GM21423 (cell line): Measurements from ENCODE around the gene CORIN.
"Not testable (repeated sequence)": the region's sequence is repeated elsewhere in the genome, so short reads cannot be mapped to it uniquely, and the experiment has no call there.

Experiments
- ATAC-seq: cut with Tn5 transposase; IDR thresholded peaks from one replicate; pipeline ENCODE4 v1.9.1; 2021; ENCODE audit warnings: mild to moderate bottlenecking, moderate library complexity; ENCODE audit not compliant: unreplicated experiment

Gene CORIN

DNA sequence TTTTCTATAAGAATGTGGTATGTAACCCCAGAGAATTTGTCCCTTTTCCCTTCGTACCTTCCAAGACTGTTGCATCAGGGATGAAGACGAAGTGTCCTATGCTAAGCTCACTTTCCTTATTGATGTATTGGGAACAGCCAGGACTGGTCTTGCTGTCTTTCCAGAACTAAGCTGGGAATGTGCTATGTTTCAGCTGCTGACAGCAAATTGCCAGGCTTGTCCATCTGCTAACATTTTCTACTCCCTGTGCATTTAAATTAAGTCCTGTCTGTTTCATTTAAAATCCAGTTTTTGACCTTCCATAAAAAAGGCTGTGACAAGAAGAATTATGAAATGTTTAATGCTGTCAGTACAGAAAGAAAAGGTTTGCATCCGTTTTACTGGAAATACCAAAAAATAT is 264.9 kb downstream of the CORIN start:
- no peak for ATAC-seq

GRCh38 chr4:47570816-47571215 is 267.1 kb downstream of the CORIN start:
- no peak for ATAC-seq

GRCh38 chr4:47567511-47567910 is 270.4 kb downstream of the CORIN start:
- no peak for ATAC-seq

GRCh38 chr4:47566969-47567368 is 270.9 kb downstream of the CORIN start:
- no peak for ATAC-seq

- no peak for ATAC-seq
Observed at GRCh38 chr4:47566566-47566965, 271.3 kb downstream of the CORIN start.

DNA sequence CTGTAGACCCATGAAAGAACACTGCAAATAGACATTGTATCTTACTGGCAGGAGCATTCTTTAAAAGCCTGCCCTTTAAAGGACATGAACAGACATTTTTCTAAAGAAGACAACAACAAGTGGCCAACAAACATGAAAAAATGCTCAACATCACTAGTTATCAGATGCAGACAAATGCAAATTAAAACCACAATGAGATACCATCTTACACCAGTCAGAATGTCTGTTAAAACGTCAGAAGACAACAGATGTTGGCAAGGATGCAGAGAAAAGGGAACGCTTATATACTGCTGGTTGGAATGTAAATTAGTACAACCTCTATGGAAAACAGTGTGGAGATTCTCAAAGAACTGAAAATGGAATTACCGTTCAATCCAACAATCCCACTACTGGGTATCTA is 275.6 kb downstream of the CORIN start:
- ATAC-seq: no peak

- ATAC-seq: no peak
Observed at GRCh38 chr4:47561331-47561730, 276.5 kb downstream of the CORIN start.

- no peak for ATAC-seq
Observed at GRCh38 chr4:47560682-47561081, 277.2 kb downstream of the CORIN start.

DNA sequence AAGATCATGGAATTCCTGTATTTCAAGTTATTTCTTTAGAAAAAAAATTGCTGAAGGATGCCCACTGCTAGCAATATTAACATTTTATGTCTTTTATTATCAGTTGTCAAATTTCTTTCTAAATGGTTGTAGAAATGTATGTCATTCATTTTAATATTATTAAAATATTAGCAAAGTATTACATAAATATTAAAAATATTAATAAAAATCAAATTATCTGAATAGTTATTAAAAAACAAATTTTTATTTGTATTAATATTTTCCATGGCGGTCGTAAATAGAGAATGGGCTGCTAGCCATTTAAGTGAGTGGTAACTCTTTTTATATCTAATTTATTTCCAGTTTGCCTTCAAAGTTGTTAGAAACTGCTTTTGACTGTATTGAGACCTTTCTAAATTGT is 280.6 kb downstream of the CORIN start:
- no peak for ATAC-seq

- not testable (repeated sequence) for ATAC-seq
Observed at GRCh38 chr4:47555920-47556319, 281.9 kb downstream of the CORIN start.

DNA sequence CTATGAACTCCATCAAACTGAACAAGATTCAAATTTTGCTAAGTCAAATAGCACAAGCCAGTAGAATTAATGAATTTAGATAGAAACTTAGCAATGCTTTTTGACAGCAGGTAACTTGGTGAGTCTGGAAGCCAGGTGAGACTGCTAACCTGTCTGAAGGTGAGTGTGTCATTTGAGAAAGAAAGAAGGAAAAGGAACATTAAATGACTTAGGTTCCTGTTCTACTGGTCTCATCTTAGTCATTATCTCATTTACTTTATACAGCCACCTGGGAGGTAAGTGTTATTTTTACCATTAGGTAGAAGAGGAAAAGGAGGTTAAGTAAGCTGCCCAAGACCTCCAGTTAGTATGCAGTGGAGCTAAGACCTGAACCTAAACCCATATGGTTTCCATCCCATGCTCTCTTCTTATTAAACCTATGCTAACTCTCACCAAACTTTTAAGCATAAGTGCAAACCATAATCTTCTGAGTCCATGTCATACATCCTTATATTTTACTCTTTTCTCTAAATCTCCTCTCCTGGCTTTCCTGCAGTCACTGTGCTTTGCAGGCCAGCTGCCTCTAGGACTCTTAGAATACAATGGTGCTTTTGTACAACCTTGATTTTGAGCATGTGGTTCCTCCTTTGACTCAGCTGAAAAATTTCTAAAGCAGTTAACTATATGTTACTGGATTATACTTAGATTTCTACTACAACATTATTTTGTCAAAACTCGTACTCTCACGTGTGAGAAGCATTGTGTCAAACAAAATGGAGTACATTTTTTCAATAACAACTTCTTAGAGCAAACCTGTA is 284.3 kb downstream of the CORIN start:
- no peak for ATAC-seq

- no peak for ATAC-seq
Observed at GRCh38 chr4:47551682-47552081, 286.2 kb downstream of the CORIN start.

DNA sequence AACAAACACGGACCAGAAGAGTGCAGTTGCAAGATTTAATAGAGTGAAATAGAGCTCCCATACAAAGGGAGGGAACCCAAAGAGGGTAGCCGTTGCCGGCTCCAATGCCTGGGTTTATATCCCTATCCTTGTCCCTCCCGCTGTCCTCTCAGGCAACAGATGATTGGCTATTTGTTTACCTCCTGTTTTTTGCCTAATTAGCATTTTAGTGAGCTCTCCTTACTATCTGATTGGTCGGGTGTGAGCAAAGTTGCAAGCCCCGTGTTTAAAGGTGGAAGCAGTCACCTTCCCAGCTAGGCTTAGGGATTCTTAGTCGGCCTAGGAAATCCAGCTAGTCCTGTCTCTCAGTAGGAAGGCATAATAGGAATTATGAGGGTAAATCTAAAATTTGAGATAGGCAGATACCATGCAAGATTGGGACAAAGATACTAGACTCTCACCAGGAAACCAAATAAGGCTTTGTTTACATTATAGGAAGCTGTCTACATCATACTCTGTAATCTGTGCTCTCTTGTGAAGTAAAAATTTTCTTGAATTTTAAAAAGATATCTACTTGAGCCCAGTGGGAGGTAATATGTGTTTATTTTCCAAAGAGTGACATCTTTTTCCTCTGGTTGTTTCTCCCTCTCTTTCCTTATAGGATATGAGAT is 286.8 kb downstream of the CORIN start:
- ATAC-seq: no peak

GRCh38 chr4:47550357-47550756 is 287.5 kb downstream of the CORIN start:
- ATAC-seq: not testable (repeated sequence)
